Stimulated activated CD4-positive, alpha-beta T cell treated with anti-CD3 and anti-CD28 coated beads, Interleukin-1b, Interleukin-23, amount 100 ng/mL, for 24 hours (primary cell): ENCODE results near the gene GHITM.
"Not testable (repeated sequence)": the region's sequence is repeated elsewhere in the genome, so short reads cannot be mapped to it uniquely, and the experiment has no call there.

Experiments used
- DNase-seq, 4 experiments: peaks; one replicate each; pipeline ENCODE4 v3.0.0-alpha.2; 2020; ENCODE audit warnings: low read depth in 4 of 4, low spot score in 1 of 4

The GHITM gene

DNA sequence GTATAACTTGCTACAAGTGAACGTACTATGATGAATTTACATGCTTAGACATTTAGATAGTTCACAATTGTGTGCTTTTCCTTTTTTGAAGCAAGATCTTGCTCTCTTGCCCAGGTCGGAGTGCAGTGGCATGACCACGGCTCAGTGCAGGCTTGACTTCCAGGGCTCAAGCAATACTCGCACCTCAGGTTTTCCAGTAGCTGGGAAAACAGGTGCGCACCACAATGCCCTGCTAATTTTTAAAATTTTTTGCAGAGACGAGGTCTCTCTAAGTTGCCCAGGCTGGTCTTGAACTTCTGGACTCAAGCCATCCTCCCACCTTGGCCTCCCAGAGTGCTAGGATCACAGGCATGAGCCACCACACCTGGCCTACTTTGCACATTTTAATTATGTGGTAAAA is 36.1 kb downstream of the GHITM start:
- DNase-seq: no peak

DNA sequence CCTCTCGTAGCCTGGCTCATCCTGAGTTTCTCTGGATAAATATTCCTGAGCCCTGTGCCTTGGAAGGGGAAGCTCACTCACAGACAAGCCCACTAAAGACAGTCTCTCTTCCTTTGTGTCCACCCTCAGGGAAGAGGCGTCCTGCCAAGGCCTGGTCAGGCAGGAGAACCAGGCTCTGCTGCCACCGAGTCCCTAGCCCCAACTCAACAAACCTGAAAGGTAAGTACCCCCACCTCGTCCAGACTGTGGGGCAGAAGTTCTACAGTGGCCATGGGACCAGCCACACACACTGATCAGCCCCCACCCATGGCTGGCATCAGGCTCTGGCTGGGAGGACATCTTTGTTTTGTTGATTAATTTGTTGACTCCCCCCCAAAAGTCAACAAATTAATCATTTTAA is 37.0 kb downstream of the GHITM start:
- DNase-seq: no peak

DNA sequence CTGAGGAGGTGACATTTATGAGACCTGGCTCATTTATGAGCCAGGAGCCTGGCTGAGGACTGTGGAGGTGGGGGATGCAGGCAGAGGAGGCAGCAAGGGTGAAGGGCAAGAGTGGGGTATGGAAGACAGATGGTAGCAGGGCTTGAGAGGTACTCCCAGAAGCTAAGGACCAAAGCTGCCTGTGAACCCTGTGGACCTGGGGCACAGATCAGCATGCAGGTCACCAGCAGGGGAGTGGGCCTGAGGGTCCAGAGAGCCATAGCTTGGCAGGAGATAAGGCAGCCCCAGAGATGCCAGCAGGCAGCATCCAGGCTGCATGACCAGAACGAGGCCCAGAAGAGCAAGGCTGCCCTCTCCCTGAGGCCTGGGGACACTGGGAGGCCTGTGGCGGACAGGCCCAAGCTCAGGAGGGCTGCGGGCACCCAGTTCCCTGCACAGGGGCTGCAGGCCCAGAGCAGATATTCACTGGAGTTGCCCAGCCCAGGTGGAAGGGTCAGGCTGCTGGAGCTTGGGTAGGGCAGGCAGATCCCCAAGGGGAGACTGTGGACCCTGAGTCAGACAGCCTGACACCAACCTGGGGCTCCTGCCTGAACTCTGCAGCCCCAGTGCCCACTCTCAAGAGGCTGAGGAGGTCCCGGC is 37.6 kb downstream of the GHITM start:
- no peak for DNase-seq

DNA sequence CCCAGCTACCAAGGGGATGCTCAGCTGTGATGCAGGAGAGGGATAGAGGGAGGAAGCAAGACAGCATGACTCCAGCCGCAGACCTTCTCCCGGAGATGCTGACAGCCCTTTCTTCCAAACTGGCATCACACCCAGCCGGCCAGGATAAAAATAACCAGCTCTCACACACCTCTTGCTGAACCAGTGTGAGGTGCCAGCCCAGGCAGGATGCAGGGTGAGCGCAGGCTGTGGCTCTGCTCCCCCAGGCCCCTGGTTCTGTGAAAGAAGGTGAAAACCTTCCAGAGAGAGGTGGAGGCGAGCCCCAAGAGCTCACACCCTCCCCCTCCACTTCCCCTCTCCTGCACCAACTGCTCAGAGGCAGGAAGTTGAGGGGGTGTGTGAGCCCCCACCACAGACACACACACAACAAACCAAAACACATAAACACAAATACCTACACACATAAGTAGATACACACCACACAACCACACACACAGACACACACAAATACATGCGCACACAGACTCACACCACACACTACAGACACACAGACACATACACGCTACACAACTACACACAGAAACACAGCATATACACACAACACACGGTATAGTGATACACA is 38.3 kb downstream of the GHITM start:
- no peak for DNase-seq

DNA sequence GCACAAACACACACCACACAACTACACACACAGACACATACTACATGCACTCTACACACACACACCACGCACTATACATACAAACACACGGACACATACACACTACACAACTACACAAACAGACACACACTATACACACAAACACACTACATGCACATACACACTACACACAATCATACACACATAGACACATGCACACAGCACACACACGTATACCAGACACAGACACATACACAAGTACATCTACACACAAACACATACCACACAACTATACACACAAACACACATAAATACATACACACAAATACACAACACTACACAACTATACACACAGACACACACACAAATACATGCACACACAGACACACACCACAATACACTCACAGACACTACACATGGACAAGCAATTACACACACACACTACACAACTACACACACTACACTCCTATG is 38.9 kb downstream of the GHITM start:
- DNase-seq: no peak

DNA sequence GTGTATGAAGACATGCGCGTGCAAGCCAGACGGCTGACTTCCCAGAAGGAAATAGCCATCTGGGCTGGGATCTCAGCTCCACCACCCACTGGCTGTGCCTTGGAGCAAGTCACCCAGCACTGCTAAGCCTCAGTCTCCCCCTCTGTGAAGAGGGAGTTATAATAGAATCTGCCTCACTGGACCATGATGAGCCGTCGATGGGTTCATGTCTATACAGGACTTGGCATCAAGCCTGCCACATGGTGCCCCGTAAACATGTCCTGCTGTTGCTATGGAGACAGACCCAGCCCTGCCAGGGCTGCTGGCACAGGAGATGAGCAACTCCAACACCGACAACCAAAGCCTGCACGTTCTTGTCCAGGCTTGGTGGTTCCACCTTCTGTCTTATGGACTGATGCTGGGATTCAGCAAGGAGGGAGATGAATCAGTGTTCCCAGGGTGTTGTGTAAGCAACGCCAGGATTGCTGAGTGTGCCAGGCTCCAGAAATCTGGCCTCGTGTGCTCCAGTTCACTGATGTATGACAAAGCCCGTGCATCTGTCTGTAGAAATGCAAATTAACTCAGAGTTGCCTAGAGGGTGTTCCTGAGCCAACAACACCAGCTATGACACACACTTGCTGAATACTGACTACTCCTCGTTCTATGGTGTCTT is 39.9 kb downstream of the GHITM start:
- DNase-seq: no peak

DNA sequence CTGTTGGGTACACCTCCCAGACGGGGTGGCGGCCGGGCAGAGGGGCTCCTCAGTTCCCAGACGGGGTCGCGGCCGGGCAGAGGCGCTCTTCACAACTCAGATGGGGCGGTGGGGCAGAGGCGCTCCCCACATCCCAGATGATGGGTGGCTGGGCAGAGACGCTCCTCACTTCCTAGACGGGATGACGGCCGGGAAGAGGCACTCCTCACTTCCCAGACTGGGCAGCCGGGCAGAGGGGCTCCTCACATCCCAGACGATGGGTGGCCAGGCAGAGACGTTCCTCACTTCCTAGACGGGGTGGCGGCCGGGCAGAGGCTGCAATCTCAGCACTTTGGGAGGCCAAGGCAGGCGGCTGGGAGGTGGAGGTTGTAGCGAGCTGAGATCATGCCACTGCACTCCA is 41.1 kb downstream of the GHITM start:
- DNase-seq: not testable (repeated sequence)

DNA sequence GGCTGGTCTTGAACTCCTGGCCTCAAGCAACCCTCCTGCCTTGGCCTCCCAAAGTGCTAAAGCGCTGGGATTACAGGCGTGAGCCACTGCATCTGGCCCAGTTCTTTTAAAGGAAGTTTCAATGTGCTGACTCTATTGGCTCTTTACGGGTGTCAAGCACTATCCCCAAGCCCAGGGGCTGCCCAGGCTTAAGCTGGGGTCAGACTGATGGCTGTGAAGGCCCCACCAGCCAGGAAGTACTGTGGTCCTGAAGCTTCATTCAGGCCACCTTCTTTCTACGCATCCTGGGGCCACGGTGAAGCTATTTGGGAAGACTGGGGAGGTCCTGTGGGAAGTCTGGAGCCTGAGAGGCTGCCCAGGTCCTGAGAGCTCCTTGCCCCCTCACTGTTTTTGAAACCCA is 42.3 kb downstream of the GHITM start:
- no peak for DNase-seq

DNA sequence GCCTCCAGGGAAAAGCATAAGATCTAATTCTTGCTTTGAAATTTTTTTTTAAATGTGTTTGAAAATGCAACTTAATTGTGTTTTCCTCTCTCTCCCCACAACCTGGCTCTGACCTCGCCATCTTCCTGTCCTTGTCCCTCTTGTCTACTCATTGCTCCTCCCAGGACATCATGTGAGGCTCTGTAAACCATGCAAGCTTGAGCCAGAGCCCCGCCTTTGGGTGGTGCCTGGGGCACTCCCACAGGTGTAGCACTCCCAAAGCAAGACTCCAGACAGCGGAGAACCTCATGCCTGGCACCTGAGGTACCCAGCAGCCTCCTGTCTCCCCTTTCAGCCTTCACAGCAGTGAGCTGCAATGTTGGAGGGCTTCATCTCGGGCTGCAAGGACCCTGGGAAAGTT is 45.2 kb downstream of the GHITM start:
- no peak for DNase-seq

DNA sequence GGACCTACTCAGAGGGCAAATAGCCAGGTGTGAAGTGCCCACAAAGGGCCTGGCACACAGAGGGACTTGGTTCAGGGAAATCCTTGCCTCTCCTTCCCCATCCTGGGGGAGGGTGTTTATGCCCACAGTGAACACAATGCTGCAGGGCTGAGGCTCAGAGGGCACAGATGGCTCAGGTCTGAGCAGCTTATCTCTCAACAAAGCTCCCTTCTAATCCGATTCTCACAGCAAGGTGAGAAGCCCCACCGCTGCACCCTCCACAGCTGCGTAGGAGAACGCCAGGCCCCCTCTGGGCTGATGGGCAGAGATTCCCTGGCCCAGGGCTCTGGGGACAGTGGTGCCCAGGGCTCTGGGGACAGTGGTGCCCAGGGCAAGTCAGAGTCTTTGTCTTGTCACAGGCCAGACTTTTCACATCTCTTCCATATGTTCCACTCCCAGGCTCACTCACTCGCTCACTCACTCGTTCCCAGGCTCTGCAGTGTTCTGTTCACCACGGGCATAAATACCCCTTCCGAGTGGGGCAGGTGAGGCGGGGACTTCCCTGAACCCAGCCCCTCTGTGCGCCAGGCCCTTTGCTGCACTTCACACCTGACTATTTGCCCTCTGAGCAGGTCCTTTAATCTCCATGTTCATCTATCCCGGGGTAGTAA is 46.3 kb downstream of the GHITM start:
- DNase-seq: no peak

DNA sequence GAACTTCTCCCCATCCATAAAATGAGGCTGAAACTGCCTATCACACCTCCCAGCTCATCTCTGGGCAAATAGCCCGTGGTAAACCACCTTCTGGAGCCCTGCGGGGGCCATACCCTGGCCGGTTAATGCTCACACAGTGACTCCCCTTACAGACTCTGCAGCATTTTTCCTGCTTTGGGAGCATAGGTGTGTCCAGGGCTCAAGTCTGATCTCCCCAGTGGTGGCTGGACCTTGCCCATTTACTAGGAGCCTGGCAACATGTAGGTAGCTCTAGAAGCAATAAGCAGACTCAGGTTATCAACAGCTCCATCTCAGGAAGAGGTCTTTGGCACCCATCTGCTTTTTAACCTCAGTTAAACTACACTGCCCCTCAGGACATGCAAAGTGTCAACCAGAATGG is 49.5 kb downstream of the GHITM start:
- DNase-seq: no peak

DNA sequence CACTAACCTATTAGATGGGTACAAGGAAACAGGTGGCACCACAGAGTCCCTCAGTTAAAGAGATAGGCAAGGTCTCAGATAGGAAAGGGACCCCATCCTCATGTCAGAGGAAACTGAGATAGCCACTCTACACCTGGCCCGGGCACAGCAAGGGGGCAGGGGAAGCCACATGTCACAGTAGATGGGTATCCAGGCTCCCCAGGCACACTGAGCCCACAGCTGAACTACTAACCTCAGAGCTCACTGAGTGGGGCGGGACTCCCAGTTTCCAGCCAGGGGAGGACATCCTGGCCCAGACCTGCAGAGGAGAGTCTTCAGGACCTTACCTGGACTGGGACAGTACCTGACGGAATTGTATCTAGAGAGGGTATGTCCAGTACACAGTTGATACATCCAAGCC is 51.3 kb downstream of the GHITM start:
- no peak for DNase-seq

DNA sequence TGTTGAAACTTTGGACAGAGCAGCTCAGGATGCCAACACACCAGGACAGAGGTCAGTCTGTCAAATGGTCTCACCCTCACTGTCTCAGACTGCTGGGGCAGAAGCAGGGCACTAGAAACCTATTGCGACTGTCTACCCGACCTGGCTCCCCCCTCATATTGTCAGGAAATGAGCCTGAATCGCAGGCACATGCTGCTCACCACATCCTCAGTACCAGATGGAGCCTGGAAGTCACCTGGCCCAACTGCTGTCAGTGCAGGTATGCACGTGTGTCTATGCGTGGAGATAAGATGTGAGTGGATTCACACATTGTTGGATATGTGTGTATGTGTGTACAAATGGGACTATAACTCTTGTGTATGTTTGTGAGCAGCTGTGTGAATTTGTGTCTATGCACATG is 51.8 kb downstream of the GHITM start:
- no peak for DNase-seq

DNA sequence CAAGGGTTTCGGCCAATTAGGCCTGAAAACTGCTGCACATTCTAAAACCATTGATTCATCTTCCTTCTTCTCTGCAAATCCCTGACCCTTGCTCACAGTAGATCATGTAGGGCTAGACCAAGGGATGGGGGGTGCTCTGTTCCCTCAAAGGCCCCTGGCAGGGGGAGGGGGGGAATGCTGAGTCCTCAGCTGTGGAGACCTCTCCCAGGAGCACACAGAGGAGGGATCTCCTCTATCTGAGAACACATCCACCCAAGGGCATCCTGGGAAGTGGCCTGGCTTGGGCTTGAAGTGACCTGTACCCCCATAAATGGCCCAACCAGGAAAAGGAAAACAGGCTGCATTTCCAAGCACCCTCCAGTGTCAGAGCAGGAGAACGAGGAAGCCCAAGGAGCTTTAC is 54.0 kb downstream of the GHITM start:
- DNase-seq: no peak

DNA sequence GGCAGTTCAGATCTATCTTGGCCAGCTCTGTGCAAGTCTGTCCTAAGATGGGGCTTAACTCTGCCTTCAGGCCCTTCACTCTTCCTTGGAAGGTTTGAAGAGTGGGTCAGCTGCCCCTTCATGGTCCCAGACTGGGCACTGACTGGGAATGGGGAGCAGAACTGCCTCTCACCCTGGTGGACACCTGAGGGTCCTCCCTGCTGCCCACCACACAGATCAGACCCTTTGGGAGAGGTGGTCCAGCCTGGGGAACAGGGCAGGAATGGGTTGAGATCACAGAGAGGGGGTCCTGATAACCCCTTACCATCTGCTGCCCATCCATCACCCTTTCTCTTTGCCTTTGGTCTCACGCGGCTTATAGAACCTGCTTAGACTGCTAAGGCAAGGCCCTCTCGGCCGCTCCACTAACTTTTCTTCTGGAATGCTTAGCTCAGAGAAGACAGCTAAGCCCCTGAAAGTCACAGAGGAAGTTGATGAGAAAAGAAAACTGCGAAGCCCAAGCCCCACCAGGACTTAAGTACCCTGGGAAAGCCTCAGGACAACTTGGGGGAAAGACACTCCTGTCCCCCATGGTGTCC is 54.6 kb downstream of the GHITM start:
- no peak for DNase-seq

DNA sequence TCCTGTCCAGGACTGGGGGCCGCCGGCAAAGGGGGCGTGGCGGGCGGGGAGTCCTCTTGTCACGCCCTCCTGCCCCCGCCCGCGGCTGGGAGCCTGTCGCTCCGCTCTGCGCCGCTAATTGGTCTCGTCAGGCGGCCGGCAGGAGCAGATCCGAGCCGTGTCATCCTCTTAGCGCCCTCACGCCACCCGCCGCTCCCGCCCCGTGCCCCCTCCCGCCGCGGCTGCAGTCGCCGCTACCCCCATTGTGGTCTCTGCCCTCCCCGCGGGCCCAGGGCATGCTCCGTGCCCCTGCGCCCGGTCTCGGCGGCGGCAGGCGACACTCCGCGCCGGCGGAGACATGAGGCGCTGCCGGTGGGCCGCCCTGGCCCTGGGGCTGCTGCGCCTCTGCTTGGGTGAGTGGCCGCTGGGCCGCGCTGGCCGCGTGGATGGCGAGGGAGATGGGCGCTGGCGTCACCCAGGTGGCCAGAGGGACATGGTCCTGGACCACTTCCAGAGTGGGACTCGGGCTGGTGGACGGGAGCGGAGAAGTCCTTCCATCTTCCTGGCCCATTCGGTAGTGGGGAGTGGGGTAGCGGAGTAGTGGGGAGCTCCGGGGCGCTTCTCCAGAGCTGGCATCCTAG is 55.2 kb downstream of the GHITM start, which contains the start of gene CDHR1:
Gene CDHR1, plus strand, starts transcription at position 114 of the 620 bp plus-strand sequence. Its CDS starts 224 bp downstream, at position 338.
- DNase-seq: peak in 2 of 4 experiments; percentile 14 to 35

DNA sequence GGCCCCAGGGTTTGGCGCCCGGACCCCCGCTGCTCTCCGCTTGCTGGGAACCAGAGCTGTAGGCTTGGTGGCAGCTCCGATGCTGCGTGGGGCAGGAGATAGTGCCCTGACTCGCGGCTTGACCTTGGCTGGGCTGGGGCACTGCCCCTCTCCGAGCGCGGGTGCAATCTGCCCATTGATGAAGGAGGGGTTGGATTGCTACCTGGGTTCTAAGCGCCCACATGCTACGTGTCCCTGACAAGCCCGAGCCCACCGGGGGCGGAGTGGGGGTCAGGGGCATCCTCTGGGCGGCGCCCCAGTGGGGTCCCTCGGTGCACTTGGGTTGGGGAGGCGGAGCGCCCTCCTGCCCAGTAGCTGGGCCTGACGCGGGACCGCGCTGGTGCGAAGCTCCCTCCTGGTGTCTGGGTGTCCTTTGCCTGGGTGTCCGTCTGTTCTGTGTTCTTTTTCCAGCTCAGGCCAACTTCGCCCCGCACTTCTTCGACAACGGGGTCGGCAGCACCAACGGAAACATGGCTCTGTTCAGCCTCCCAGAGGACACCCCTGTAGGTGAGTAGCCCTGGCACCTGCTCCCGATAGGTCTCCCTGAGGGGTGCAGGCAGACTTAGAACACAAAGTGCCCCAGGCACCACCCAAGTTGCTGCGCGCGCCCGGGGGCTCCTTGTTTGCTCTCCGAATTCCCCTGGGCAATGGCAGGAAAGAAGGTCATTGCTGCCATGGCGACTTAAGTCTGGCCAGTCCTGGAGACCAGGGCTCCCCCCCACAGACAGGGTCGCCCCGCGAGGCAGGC is 55.9 kb downstream of the GHITM start:
- DNase-seq: no peak

DNA sequence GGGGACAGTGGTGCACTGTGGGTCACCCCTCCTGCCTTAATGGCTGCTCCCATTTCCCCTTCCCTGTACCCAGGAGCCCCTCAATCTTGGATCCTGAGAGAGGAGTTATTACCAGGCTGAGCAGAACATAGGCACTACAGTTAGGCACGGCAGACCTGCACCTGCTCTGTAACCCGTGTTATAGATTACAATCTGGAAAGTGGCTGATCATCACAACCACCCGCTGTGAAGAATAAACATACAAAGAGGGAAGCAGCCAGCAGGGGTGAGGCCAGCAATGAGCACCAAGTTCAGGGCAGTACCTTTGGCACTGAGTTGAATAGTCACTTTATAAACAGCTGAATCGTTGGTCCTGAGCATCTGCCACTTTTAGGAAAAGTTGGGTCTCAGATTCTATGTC is 56.8 kb downstream of the GHITM start:
- no peak for DNase-seq

DNA sequence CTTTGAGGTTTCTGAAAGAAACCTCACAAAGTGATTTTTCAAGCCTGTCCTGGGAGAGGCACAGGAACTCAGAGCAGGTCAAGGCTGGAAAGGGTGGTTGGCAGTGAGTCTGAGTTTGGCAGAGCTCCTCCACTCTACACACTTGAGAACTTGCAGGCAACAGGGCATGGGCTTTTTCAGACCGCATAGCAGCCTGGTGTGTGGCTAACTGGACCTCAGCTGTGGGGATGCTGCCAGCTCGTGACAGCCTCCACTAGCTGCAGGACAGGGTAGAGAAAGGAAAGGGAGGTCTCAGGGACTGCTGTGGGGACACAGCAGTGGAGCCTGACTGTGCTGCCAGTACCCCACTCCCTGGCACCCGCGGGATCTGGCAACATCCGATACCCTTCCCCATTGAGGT is 57.6 kb downstream of the GHITM start:
- no peak for DNase-seq

DNA sequence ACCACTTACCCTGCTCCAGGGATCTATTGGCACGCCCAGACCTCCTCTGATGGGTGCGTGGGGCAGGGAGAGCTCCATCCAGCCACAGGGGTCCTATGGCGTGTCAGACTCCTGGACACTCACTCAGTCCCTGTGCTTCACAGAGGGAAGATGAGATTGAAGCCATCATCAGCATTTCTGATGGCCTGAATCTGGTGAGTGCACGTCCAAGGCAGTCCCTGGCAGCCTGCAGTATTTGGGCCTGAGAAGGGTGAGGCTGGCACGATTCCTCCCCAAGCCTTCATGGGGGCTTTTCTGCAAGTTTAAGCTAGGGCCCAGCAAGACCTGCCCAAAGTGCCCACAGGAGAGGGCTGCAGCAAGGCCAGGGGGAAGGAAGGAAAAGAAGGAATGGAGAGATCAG is 58.3 kb downstream of the GHITM start:
- DNase-seq: no peak
